Measurements from ENCODE around the gene CA11.
"Not testable (repeated sequence)": the region's sequence is repeated elsewhere in the genome, so short reads cannot be mapped to it uniquely, and the experiment has no call there.

CA11 gene

DNA sequence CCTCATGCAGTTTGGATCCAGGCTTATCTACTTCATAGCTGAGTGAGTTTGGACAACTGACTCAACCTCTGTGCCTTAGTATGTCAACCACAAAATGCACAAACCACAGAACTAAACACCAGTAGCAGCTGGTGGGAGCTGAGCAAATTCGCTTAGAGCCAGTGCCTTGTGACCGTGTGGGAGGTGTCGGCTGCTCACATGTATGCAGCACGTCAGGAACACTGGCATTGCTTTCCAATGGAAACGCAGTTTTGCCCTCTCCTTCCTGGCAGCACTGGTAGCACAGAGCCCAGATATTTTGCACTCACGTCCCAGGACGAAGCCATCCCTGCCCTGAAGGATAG, 35.1 kb upstream of the CA11 start:
- Histone ChIP-seq H3K79me2 (ENCODE audit: low read length) (no peaks in the 10 kb centered on the region), H3K4me2 (ENCODE audit: low read depth, low read length) (no peak overlapping the region), H2AFZ (ENCODE audit: low read length) (no peak overlapping the region), H3K9me2 (replicated peaks; ENCODE audit: insufficient read depth, low read length) (no peaks in the 10 kb centered on the region), H3K27me3 (replicated peaks; ENCODE audit: insufficient read depth, low read length) (peaks cover 93% of the 10 kb centered on the region), H4K20me1 (ENCODE audit: insufficient read depth, low read length) (no peaks in the 10 kb centered on the region), H3K27ac (ENCODE audit: low read length) (no peak overlapping the region), H3K4me3 (ENCODE audit: low read length) (no peak overlapping the region), H3K9ac (ENCODE audit: low read length) (no peak overlapping the region), H3F3A (ENCODE audit: insufficient read depth, low read length) (no peaks in the 10 kb centered on the region), H3K36me3 (replicated peaks; ENCODE audit: insufficient read depth, low read length) (no peaks in the 10 kb centered on the region), H3K9me3 (replicated peaks; ENCODE audit: insufficient read depth, low read length) (no peaks in the 10 kb centered on the region), H3K4me1 (ENCODE audit: low read length) (no peaks in the 10 kb centered on the region; the same call in 1 of the 2 replicates)
- TF ChIP-seq EZH2phosphoT487 (IDR thresholded peaks at IDR 0.05; ENCODE audit: low read length) = no peak
- no peak for TF ChIP-seq EZH2 (optimal IDR thresholded peaks at IDR 0.05; ENCODE audit: low read depth, low read length)
- TF ChIP-seq, protein P1, sequence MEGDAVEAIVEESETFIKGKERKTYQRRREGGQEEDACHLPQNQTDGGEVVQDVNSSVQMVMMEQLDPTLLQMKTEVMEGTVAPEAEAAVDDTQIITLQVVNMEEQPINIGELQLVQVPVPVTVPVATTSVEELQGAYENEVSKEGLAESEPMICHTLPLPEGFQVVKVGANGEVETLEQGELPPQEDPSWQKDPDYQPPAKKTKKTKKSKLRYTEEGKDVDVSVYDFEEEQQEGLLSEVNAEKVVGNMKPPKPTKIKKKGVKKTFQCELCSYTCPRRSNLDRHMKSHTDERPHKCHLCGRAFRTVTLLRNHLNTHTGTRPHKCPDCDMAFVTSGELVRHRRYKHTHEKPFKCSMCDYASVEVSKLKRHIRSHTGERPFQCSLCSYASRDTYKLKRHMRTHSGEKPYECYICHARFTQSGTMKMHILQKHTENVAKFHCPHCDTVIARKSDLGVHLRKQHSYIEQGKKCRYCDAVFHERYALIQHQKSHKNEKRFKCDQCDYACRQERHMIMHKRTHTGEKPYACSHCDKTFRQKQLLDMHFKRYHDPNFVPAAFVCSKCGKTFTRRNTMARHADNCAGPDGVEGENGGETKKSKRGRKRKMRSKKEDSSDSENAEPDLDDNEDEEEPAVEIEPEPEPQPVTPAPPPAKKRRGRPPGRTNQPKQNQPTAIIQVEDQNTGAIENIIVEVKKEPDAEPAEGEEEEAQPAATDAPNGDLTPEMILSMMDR (IDR thresholded peaks at IDR 0.05; ENCODE audit: low read length) = no peak
- no peak for DNase-seq

DNA sequence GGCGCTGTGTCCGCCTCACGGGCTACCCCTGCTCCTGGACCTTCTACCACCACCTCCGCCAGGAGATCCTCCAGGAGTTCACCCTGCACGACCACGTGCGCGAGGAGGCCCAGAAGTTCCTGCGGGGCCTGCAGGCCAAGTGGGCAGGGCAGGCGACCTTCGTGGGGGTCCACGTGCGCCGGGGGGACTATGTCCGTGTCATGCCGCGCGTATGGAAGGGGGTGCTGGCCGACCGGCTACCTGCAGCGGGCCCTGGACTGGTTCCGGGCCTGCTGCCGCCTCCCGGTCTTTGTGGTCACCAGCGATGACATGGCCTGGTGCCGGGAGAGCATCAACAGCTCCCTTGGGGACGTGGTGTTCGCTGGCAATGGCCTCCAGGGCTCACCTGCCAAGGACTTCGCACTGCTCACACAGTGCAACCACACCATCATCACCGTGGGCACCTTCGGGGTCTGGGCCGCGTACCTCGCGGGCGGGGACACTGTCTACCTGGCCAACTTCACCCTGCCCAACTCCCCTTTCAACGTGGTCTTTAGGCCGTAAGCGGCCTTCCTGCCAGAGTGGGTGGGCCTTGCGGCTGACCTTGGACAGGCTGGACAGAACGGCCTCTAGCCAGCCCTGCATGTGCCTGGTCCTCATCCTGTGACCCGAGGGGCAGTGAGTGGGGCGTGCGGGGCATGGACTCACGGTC, 34.6 kb upstream of the CA11 start:
- Histone ChIP-seq H3K27me3 (replicated peaks; ENCODE audit: insufficient read depth, low read length) (peaks cover 93% of the 10 kb centered on the region), H3K27ac (ENCODE audit: low read length) (no peak overlapping the region), H3K4me2 (ENCODE audit: low read depth, low read length) (no peak overlapping the region), H4K20me1 (ENCODE audit: insufficient read depth, low read length) (no peaks in the 10 kb centered on the region), H2AFZ (ENCODE audit: low read length) (no peak overlapping the region), H3K36me3 (replicated peaks; ENCODE audit: insufficient read depth, low read length) (no peaks in the 10 kb centered on the region), H3K9ac (ENCODE audit: low read length) (no peak overlapping the region), H3F3A (ENCODE audit: insufficient read depth, low read length) (no peaks in the 10 kb centered on the region), H3K79me2 (ENCODE audit: low read length) (no peaks in the 10 kb centered on the region), H3K4me1 (ENCODE audit: low read length) (no peaks in the 10 kb centered on the region; the same call in 1 of the 2 replicates), H3K9me2 (replicated peaks; ENCODE audit: insufficient read depth, low read length) (no peaks in the 10 kb centered on the region), H3K9me3 (replicated peaks; ENCODE audit: insufficient read depth, low read length) (no peaks in the 10 kb centered on the region), H3K4me3 (ENCODE audit: low read length) (no peak overlapping the region)
- no peak for TF ChIP-seq EZH2 (optimal IDR thresholded peaks at IDR 0.05; ENCODE audit: low read depth, low read length)
- TF ChIP-seq, protein P1 (IDR thresholded peaks at IDR 0.05; ENCODE audit: low read length) = no peak
- TF ChIP-seq EZH2phosphoT487 (IDR thresholded peaks at IDR 0.05; ENCODE audit: low read length) = no peak
- no peak for DNase-seq

DNA sequence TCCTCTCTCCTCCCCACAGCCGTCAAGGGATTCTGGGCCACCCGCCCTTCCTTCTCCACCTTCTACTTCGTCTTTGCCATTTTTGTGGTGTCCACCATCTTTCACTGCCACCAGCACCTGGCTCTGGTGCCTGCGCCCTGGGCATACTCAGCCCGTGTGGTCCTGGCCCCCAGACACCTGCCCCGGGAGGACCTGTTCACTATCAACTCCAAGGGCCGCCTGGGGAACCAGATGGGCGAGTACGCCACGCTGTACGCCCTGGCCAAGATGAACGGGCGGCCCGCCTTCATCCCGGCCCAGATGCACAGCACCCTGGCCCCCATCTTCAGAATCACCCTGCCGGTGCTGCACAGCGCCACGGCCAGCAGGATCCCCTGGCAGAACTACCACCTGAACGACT, 34.0 kb upstream of the CA11 start:
- not testable (repeated sequence) for H2AFZ ChIP-seq (ENCODE audit: low read length); H3K9ac ChIP-seq (ENCODE audit: low read length); DNase-seq; H3K9me3 ChIP-seq (replicated peaks; ENCODE audit: insufficient read depth, low read length); H3K4me1 ChIP-seq (ENCODE audit: low read length); H3K27ac ChIP-seq (ENCODE audit: low read length); H3K4me2 ChIP-seq (ENCODE audit: low read depth, low read length); H3F3A ChIP-seq (ENCODE audit: insufficient read depth, low read length); H3K36me3 ChIP-seq (replicated peaks; ENCODE audit: insufficient read depth, low read length); H3K9me2 ChIP-seq (replicated peaks; ENCODE audit: insufficient read depth, low read length); H3K4me3 ChIP-seq (ENCODE audit: low read length); H3K79me2 ChIP-seq (ENCODE audit: low read length); H4K20me1 ChIP-seq (ENCODE audit: insufficient read depth, low read length)
- H3K27me3 ChIP-seq (replicated peaks; ENCODE audit: insufficient read depth, low read length) = peaks cover 92% of the 10 kb centered on the region

DNA sequence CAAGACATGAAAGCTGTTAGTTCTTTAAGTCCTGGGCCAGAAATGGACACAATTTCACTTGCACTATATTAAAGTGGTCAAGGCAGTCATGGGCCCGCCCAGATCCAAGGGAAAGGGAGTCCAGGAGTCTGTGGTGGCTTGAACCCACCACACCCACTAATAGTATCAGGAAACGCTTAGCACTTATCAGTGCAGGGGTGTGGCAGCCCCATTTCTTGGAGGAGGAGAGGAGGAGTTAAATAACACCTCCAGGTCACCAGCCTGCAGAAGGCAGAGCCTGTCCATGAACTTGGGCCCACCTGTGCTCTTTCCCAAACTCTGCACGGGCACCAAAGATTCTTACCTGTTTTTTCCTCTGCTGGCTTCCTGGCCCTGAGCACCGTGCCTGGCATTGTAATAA, 32.2 kb upstream of the CA11 start:
- H2AFZ ChIP-seq (ENCODE audit: low read length) = no peak overlapping the region
- no peak overlapping the region for H3K4me3 ChIP-seq (ENCODE audit: low read length)

More for the DNA sequence above, 32.2 kb upstream of the CA11 start:
- Histone ChIP-seq H4K20me1 (ENCODE audit: insufficient read depth, low read length) (no peaks in the 10 kb centered on the region), H3K4me2 (ENCODE audit: low read depth, low read length) (no peak overlapping the region), H3K4me1 (ENCODE audit: low read length) (no peaks in the 10 kb centered on the region; the same call in 1 of the 2 replicates), H3K79me2 (ENCODE audit: low read length) (no peaks in the 10 kb centered on the region), H3K9ac (ENCODE audit: low read length) (no peak overlapping the region), H3K27me3 (replicated peaks; ENCODE audit: insufficient read depth, low read length) (peaks cover 95% of the 10 kb centered on the region), H3K36me3 (replicated peaks; ENCODE audit: insufficient read depth, low read length) (no peaks in the 10 kb centered on the region), H3K9me3 (replicated peaks; ENCODE audit: insufficient read depth, low read length) (no peaks in the 10 kb centered on the region), H3F3A (ENCODE audit: insufficient read depth, low read length) (no peaks in the 10 kb centered on the region), H3K27ac (ENCODE audit: low read length) (no peak overlapping the region), H3K9me2 (replicated peaks; ENCODE audit: insufficient read depth, low read length) (no peaks in the 10 kb centered on the region)
- DNase-seq = no peak
- TF ChIP-seq, protein P1 (IDR thresholded peaks at IDR 0.05; ENCODE audit: low read length) = no peak
- TF ChIP-seq EZH2 (optimal IDR thresholded peaks at IDR 0.05; ENCODE audit: low read depth, low read length) (no peak), EZH2phosphoT487 (IDR thresholded peaks at IDR 0.05; ENCODE audit: low read length) (no peak)
